Nephron progenitor cell (in vitro differentiated cells): ENCODE results near the gene FAM174C.

Source experiments
- DNase-seq: peaks from one replicate; pipeline ENCODE4 v3.0.0; 2021
- H3K27ac Mint-ChIP-seq: 2 replicates; pipeline ENCODE4 v1.8.0; 2021; ENCODE audit warnings: mild to moderate bottlenecking, moderate library complexity, mixed read lengths
- H3K27me3 Mint-ChIP-seq: 2 replicates; pipeline ENCODE4 v1.8.0; 2021; ENCODE audit warnings: mild to moderate bottlenecking, low read depth, mixed read lengths; ENCODE audit not compliant: poor library complexity
- H3K36me3 Mint-ChIP-seq: 2 replicates; pipeline ENCODE4 v1.8.0; 2021; ENCODE audit warnings: low read depth, mixed read lengths
- H3K4me1 Mint-ChIP-seq: 2 replicates; pipeline ENCODE4 v1.8.0; 2021; ENCODE audit warnings: mixed read lengths
- H3K4me3 Mint-ChIP-seq: 2 replicates; pipeline ENCODE4 v1.8.0; 2021; ENCODE audit warnings: mild to moderate bottlenecking, moderate library complexity, mixed read lengths
- H3K9me3 Mint-ChIP-seq: 2 replicates; pipeline ENCODE4 v1.8.0; 2021; ENCODE audit warnings: mild to moderate bottlenecking, moderate library complexity, mixed read lengths
- CTCF ChIP-seq: fragments of 200-600 bp; sonication (generic); IDR thresholded peaks from 2 replicates; pipeline ENCODE4 v1.5.0; 2021; ENCODE audit warnings: antibody characterized with exemption

The FAM174C gene

GRCh38 chr19:1229056-1229923, 46.0 kb upstream of the FAM174C start:
- no peak for DNase-seq
- Mint-ChIP-seq H3K4me1 (peaks cover 15% of the 10 kb centered on the region), H3K4me3 (no peak overlapping the region), H3K36me3 (peaks cover 5% of the 10 kb centered on the region), H3K27me3 (no peaks in the 10 kb centered on the region), H3K9me3 (no peaks in the 10 kb centered on the region), H3K27ac (no peak overlapping the region)
- TF ChIP-seq CTCF, result no peak

- peaks cover 5% of the 10 kb centered on the region for H3K36me3 Mint-ChIP-seq
- peaks cover 15% of the 10 kb centered on the region for H3K4me1 Mint-ChIP-seq
- no peak overlapping the region for H3K4me3 Mint-ChIP-seq
- TF ChIP-seq CTCF, result no peak
- H3K27me3 Mint-ChIP-seq, result no peaks in the 10 kb centered on the region
- no peaks in the 10 kb centered on the region for H3K9me3 Mint-ChIP-seq
- no peak for DNase-seq
- no peak overlapping the region for H3K27ac Mint-ChIP-seq
These were observed 45.2 kb upstream of the FAM174C start for GRCh38 chr19:1229924-1230782.

GRCh38 chr19:1230783-1231489, 44.4 kb upstream of the FAM174C start:
- no peak overlapping the region for H3K27ac Mint-ChIP-seq
- no peaks in the 10 kb centered on the region for H3K9me3 Mint-ChIP-seq
- no peak overlapping the region for H3K4me3 Mint-ChIP-seq
- no peak for DNase-seq
- TF ChIP-seq CTCF, result no peak
- no peaks in the 10 kb centered on the region for H3K27me3 Mint-ChIP-seq
- peaks cover 5% of the 10 kb centered on the region for H3K36me3 Mint-ChIP-seq
- peaks cover 15% of the 10 kb centered on the region for H3K4me1 Mint-ChIP-seq

GRCh38 chr19:1231729-1232637, 43.3 kb upstream of the FAM174C start:
- H3K4me3 Mint-ChIP-seq, result no peak overlapping the region
- H3K27me3 Mint-ChIP-seq, result no peaks in the 10 kb centered on the region
- H3K9me3 Mint-ChIP-seq, result no peaks in the 10 kb centered on the region
- peaks cover 5% of the 10 kb centered on the region for H3K36me3 Mint-ChIP-seq
- no peak for TF ChIP-seq CTCF
- peaks cover 15% of the 10 kb centered on the region for H3K4me1 Mint-ChIP-seq
- no peak for DNase-seq
- H3K27ac Mint-ChIP-seq, result no peak overlapping the region

- Mint-ChIP-seq H3K36me3 (peaks cover 5% of the 10 kb centered on the region), H3K4me1 (peaks cover 15% of the 10 kb centered on the region), H3K27ac (no peak overlapping the region), H3K9me3 (no peaks in the 10 kb centered on the region), H3K4me3 (no peak overlapping the region), H3K27me3 (no peaks in the 10 kb centered on the region)
- no peak for TF ChIP-seq CTCF
- no peak for DNase-seq
These were observed 42.7 kb upstream of the FAM174C start for GRCh38 chr19:1232652-1233072.
